Glomerular visceral epithelial cell (primary cell): ENCODE data around the gene ZNF724.

ENCODE experiments used
- DNase-seq: peaks from one replicate; pipeline ENCODE4 v3.0.0-alpha.2; 2016; ENCODE audit errors: extremely low spot score

ZNF724 gene

GRCh38 chr19:23241419-23241818, 8.8 kb downstream of the ZNF724 start:
- no peak for DNase-seq

DNA sequence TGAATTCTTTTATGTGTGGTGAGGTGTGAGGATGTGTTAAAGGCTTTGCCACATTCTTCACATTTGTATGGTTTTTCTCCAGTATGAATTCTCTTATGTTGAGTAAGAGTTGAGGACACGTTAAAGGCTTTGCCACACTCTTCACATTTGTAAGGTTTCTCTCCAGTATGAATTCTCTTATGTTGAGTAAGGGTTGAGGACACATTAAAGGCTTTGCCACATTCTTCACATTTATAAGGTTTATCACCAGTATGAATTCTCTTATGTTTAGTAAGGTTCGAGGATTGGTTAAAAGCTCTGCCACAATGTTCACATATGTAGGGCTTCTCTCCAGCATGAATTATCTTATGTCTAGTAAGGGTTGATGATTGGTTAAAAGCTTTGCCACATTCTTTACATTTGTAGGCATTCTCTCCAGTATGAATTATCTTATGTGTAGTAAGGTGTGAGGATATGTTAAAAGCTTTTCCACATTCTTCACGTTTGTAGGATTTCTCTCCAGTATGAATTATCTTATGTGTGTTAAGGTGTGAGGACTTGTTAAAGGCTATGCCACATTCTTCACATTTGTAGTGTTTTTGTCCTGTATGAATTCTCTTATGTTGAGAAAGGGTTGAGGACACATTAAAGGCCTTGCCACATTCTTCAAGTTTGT, 27.1 kb downstream of the ZNF724 start:
- DNase-seq: no peak

DNA sequence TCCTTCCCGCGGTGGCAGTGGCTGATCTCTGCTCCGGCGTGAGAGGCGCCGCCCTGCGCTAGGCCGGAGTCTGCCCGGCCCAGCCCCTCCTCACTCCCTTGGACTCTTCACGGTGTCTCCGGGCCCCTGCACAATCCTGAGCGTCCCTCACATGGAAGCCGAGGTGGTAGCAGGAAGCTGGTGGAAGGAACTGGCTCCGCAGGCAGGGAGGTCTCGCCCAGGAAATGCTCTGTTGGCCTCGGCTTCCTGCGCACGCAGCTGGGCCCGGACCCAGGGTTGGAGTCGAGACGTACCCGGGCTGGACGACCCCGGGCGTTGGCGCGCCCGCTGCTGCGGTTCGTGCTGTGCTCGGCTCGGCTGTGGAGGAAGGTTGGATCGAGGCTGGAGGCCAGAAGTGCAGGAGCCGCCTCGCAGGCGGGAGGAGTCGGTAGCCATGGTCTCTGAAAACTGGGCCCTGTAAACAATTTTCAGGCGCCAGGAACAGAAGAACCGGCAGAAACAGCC, 46.3 kb downstream of the ZNF724 start:
- no peak for DNase-seq

GRCh38 chr19:23190341-23190740, 59.9 kb downstream of the ZNF724 start:
- DNase-seq: no peak

GRCh38 chr19:23183251-23183650, 66.9 kb downstream of the ZNF724 start:
- DNase-seq: no peak
